ENCODE measurements around the gene ITPR3.

DNA sequence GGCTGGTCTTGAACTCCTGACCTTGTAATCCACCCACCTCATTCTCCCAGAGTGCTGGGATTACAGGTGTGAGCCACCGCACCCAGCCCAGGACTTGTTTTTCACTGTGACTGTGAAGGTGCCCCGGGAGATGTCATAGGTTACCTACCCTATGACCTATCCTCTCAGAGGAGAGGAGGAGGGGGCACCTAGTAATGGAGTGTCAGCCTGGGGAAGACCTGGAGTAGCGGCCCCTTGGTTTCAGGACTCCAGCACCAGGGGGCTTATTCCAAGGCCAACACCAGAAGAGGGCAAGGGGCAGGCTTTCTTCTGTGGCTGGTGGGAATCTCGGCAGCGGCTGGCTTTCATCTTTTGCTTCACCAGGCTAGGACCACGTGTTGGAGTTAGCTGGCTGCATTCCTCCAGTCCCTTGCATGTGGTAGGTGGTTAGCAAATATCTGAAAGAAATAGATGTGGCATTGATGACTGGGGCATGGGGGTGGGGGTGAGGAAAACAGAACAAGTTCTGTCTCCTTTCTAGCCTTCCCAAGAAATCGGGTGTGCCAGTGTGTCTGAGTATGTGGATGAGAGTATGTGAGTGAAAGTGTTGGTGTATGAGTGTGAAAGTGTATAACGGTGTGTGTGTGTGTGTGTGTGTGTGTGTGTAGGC lies 7.9 kb upstream of the ITPR3 start:
- TF ChIP-seq CTCF (IDR thresholded peaks at IDR 0.05; ENCODE audit: low read depth, low read length, missing input control) (no peak), MAX (IDR thresholded peaks at IDR 0.05) (no peak), RAD21 (IDR thresholded peaks at IDR 0.05) (no peak), TAF1 (conservative IDR thresholded peaks at IDR 0.05) (no peak), HNF4A (conservative IDR thresholded peaks at IDR 0.05) (no peak)
- TF ChIP-seq, protein P1, sequence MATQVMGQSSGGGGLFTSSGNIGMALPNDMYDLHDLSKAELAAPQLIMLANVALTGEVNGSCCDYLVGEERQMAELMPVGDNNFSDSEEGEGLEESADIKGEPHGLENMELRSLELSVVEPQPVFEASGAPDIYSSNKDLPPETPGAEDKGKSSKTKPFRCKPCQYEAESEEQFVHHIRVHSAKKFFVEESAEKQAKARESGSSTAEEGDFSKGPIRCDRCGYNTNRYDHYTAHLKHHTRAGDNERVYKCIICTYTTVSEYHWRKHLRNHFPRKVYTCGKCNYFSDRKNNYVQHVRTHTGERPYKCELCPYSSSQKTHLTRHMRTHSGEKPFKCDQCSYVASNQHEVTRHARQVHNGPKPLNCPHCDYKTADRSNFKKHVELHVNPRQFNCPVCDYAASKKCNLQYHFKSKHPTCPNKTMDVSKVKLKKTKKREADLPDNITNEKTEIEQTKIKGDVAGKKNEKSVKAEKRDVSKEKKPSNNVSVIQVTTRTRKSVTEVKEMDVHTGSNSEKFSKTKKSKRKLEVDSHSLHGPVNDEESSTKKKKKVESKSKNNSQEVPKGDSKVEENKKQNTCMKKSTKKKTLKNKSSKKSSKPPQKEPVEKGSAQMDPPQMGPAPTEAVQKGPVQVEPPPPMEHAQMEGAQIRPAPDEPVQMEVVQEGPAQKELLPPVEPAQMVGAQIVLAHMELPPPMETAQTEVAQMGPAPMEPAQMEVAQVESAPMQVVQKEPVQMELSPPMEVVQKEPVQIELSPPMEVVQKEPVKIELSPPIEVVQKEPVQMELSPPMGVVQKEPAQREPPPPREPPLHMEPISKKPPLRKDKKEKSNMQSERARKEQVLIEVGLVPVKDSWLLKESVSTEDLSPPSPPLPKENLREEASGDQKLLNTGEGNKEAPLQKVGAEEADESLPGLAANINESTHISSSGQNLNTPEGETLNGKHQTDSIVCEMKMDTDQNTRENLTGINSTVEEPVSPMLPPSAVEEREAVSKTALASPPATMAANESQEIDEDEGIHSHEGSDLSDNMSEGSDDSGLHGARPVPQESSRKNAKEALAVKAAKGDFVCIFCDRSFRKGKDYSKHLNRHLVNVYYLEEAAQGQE (IDR thresholded peaks at IDR 0.05): no peak
